Smooth muscle cell (in vitro differentiated cells): ENCODE measurements around the gene MCCC1. TPM values are rescaled to one million over a fixed set of nuclear protein-coding genes. Genes with fewer than 3 reads are reported as not detected.
A peak's percentile ranks its signal among the peaks of the same experiment; 100 is the strongest.

Experiments used
- DNase-seq: peaks from one replicate; lab custom pipeline; 2025; ENCODE audit not compliant: unreplicated experiment; lab: John Stamatoyannopoulos, UW
- H2AFZ ChIP-seq: fragments of 200-600 bp; sonication (generic); 2 replicates; pipeline ENCODE4 v1.6.0; 2016; ENCODE audit warnings: antibody characterized with exemption, low read depth, mild to moderate bottlenecking
- H3F3A ChIP-seq: fragments of 200-600 bp; sonication (generic); 2 replicates; pipeline ENCODE4 v1.6.0; 2017; ENCODE audit warnings: antibody characterized with exemption, low read depth
- H3K27ac ChIP-seq: fragments of 200-600 bp; sonication (generic); 2 replicates; pipeline ENCODE4 v1.5.1; 2016; ENCODE audit warnings: low read depth, mild to moderate bottlenecking
- H3K27me3 ChIP-seq: fragments of 200-600 bp; sonication (generic); 2 replicates; pipeline ENCODE4 v1.6.1; 2016; ENCODE audit warnings: low read depth, mild to moderate bottlenecking
- H3K36me3 ChIP-seq: fragments of 200-600 bp; sonication (generic); 2 replicates; pipeline ENCODE4 v1.5.1; 2016; ENCODE audit warnings: low read depth
- H3K4me1 ChIP-seq: fragments of 200-600 bp; sonication (generic); 2 replicates; pipeline ENCODE4 v1.5.1; 2016; ENCODE audit warnings: low read depth
- H3K4me2 ChIP-seq: fragments of 200-600 bp; sonication (generic); 2 replicates; pipeline ENCODE4 v1.6.0; 2016; ENCODE audit warnings: mild to moderate bottlenecking
- H3K4me3 ChIP-seq: fragments of 200-600 bp; sonication (generic); 2 replicates; pipeline ENCODE4 v1.5.1; 2016; ENCODE audit warnings: mild to moderate bottlenecking
- H3K79me2 ChIP-seq: fragments of 200-600 bp; sonication (generic); 2 replicates; pipeline ENCODE4 v1.6.0; 2016; ENCODE audit warnings: low read depth, mild to moderate bottlenecking
- H3K9ac ChIP-seq: fragments of 200-600 bp; sonication (generic); 2 replicates; pipeline ENCODE4 v1.6.0; 2016; ENCODE audit warnings: low read depth
- H3K9me3 ChIP-seq: fragments of 200-600 bp; sonication (generic); replicated peaks from 2 replicates; pipeline ENCODE4 v1.5.1; 2016; ENCODE audit warnings: low read depth
- H4K20me1 ChIP-seq: fragments of 200-600 bp; sonication (generic); 2 replicates; pipeline ENCODE4 v1.6.0; 2016; ENCODE audit warnings: low read depth
- WGBS: methylation state at CpG from one replicate; pipeline ENCODE4 v1.1.7; 2016; ENCODE audit warnings: low lambda C conversion rate; 5-methylcytosine and 5-hydroxymethylcytosine counted together
- polyA plus RNA-seq: library from polyadenylated mRNA; unstranded; fragments of >200 nt; fragmentation: Nextera tagmentation; extraction: Ambion mirVana; gene quantifications from 2 replicates; pipeline ENCODE4 v1.2.1, GENCODE V29; 2016
- total RNA-seq: library from RNA; depleted of rRNA; stranded (reverse); fragments of >200 nt; gene quantifications from 2 replicates; pipeline ENCODE4 v1.2.3, GENCODE V29; 2014
- TF ChIP-seq, protein P1 (sequence below): fragments of 200-600 bp; sonication (generic); IDR thresholded peaks from 2 replicates; pipeline ENCODE4 v1.5.1; 2017; ENCODE audit warnings: borderline replicate concordance, mild to moderate bottlenecking, antibody characterized with exemption; ENCODE audit not compliant: insufficient read depth, poor library complexity, severe bottlenecking

The MCCC1 gene
- total and polyA plus RNA-seq, 2 experiments from 2014 or later: 10.4 to 12.1 TPM

DNA sequence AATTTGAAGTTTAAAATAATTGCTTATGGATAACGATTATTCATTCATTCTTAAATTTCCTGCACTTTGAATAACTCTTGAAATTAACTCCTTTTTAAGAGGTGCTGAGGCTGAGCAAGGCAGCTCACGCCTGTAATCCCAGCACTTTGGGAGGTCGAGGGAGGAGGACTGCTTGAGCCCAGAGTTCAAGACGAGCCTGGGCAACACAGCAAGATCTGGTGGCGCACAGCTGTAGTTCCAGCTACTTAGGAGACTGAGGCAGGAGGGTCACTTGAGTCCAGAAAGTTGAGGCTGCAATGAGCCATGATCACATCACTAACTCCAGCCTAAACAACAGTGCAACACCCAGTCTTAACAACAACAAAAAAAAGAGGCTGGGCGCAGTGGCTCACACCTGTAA, 126.9 kb downstream of the MCCC1 start:
- Histone ChIP-seq H3K79me2 (peaks cover 99% of the 10 kb centered on the region), H3F3A (no peaks in the 10 kb centered on the region), H3K36me3 (no peaks in the 10 kb centered on the region), H3K27ac (no peak overlapping the region), H3K4me3 (no peak overlapping the region), H3K27me3 (no peaks in the 10 kb centered on the region), H4K20me1 (peaks cover 91% of the 10 kb centered on the region), H3K4me1 (no peaks in the 10 kb centered on the region), H3K9ac (no peak overlapping the region), H3K4me2 (no peak overlapping the region), H3K9me3 (no peaks in the 10 kb centered on the region), H2AFZ (no peak overlapping the region)
- no peak for DNase-seq
- TF ChIP-seq, protein P1, sequence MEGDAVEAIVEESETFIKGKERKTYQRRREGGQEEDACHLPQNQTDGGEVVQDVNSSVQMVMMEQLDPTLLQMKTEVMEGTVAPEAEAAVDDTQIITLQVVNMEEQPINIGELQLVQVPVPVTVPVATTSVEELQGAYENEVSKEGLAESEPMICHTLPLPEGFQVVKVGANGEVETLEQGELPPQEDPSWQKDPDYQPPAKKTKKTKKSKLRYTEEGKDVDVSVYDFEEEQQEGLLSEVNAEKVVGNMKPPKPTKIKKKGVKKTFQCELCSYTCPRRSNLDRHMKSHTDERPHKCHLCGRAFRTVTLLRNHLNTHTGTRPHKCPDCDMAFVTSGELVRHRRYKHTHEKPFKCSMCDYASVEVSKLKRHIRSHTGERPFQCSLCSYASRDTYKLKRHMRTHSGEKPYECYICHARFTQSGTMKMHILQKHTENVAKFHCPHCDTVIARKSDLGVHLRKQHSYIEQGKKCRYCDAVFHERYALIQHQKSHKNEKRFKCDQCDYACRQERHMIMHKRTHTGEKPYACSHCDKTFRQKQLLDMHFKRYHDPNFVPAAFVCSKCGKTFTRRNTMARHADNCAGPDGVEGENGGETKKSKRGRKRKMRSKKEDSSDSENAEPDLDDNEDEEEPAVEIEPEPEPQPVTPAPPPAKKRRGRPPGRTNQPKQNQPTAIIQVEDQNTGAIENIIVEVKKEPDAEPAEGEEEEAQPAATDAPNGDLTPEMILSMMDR: no peak
- WGBS: 97% methylated on average over 6 of the region's 6 CpGs

DNA sequence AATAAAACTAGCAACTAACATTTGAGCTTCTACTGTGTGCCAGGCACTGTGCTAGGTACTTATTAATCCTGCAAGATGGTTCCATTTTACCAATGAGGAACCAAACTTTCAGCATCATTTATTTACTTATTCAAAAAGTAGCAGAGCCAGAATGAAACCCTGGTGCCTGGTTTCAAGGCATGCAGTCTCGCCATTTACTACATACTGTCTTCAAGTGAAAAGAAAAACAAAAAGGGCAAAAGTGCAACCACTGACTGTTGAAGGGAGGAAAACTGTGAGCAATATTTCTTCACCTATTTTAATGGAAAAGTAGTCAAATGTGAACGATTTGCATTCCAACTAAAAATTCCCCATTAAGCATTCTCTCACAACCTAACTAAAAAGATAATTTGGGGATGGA, 127.7 kb downstream of the MCCC1 start:
- Histone ChIP-seq H3K4me3 (no peak overlapping the region), H3K27me3 (no peaks in the 10 kb centered on the region), H3K9ac (no peak overlapping the region), H3F3A (no peaks in the 10 kb centered on the region), H3K79me2 (peaks cover 99% of the 10 kb centered on the region), H2AFZ (no peak overlapping the region), H3K27ac (no peak overlapping the region), H3K9me3 (no peaks in the 10 kb centered on the region), H3K36me3 (no peaks in the 10 kb centered on the region), H4K20me1 (peaks cover 91% of the 10 kb centered on the region), H3K4me2 (no peak overlapping the region), H3K4me1 (no peaks in the 10 kb centered on the region)
- WGBS: 85% methylated on average over 2 of the region's 2 CpGs
- TF ChIP-seq, protein P1: no peak
- DNase-seq: no peak

DNA sequence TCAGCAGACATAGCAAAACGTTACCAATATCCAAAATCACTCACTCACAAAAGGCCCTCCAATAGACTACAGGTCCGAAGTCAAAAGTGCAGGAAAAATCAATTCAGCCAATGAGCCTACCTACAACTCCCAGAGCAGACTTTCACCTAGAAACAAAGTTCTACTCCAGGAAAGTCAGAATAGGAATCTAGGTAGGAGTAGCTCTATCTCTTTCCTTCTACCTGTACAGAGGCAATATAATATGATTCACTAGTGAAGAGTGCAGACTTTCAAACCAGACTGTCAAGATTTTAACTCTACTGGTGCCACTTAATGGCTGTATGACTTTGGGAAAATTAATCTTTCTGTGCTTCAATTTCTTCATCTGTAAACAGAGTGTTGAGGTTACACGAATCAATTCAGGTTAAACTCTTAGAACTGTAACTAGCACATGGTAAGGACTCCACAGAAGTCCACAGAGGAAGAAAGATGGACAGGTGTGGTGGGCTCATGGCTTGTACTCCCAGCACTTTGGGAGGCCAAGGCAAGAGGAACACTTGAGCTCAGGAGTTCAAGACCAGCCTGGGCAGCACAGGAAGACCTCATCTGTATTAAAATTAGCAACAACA, 128.4 kb downstream of the MCCC1 start:
- no peak for DNase-seq
- no peak overlapping the region for H3K9ac ChIP-seq
- TF ChIP-seq, protein P1: no peak
- H3K36me3 ChIP-seq: no peaks in the 10 kb centered on the region
- no peak overlapping the region for H3K4me2 ChIP-seq
- no peaks in the 10 kb centered on the region for H3K27me3 ChIP-seq
- no peaks in the 10 kb centered on the region for H3K9me3 ChIP-seq
- H2AFZ ChIP-seq: no peak overlapping the region
- H3K4me1 ChIP-seq: no peaks in the 10 kb centered on the region
- H3K27ac ChIP-seq: peak overlapping the region; percentile 18
- H3K79me2 ChIP-seq: peaks cover 99% of the 10 kb centered on the region
- WGBS: 90% methylated on average over 3 of the region's 3 CpGs
- H3F3A ChIP-seq: no peaks in the 10 kb centered on the region
- H4K20me1 ChIP-seq: peaks cover 92% of the 10 kb centered on the region
- no peak overlapping the region for H3K4me3 ChIP-seq

DNA sequence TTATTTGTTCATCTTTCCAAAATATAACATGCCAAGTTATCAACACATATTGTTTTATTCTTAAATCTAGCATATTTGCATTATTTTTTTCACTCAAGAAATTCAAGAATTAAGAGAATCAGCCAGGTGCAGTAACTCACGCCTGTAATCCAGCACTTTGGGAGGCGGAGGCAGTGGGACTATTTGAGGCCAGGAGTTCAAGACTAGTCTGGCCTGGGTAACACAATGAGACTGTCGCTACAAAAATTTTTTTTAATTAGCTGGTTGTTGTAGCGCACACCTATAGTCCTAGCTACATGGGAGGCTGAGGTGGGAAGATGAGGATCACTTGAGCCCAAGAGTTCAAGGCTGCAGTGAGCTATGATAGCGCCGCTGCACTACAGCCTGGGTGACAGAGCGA, 129.4 kb downstream of the MCCC1 start:
- H3K79me2 ChIP-seq: peaks cover 97% of the 10 kb centered on the region
- no peaks in the 10 kb centered on the region for H3F3A ChIP-seq
- no peaks in the 10 kb centered on the region for H3K4me1 ChIP-seq
- H3K9me3 ChIP-seq: no peaks in the 10 kb centered on the region
- no peak overlapping the region for H2AFZ ChIP-seq
- H3K27ac ChIP-seq: peak overlapping the region; percentile 64
- 94% methylated on average over 7 of the region's 7 CpGs for WGBS
- TF ChIP-seq, protein P1: no peak
- H3K36me3 ChIP-seq: no peaks in the 10 kb centered on the region
- peaks cover 90% of the 10 kb centered on the region for H4K20me1 ChIP-seq
- DNase-seq: no peak
- H3K4me2 ChIP-seq: peak overlapping the region; percentile 38
- H3K27me3 ChIP-seq: no peaks in the 10 kb centered on the region
- H3K9ac ChIP-seq: peak overlapping the region; percentile 2
- H3K4me3 ChIP-seq: no peak overlapping the region
